ENCODE results near the gene CPNE8. TPM values are rescaled to one million over a fixed set of nuclear protein-coding genes. Genes with fewer than 3 reads are reported as not detected.

CPNE8 gene
- total RNA-seq, 1 donor from 2014 or later: 10.8 TPM

GRCh38 chr12:38907201-38907923 is 2.0 kb upstream of the CPNE8 start:
- peaks cover 14% of the 10 kb centered on the region for H3K27me3 Mint-ChIP-seq (ENCODE audit: unreplicated experiment)
- TF ChIP-seq CTCF (IDR thresholded peaks at IDR 0.05; ENCODE audit: unreplicated experiment): no peak
- no peak for DNase-seq (ENCODE audit: low spot score)
- peaks cover 9% of the 10 kb centered on the region for H3K36me3 Mint-ChIP-seq (ENCODE audit: low read depth, unreplicated experiment)
- H3K9me3 Mint-ChIP-seq (ENCODE audit: unreplicated experiment): peaks cover 3% of the 10 kb centered on the region
- peak overlapping the region; percentile 94 for H3K27ac Mint-ChIP-seq (ENCODE audit: unreplicated experiment)
- peaks cover 22% of the 10 kb centered on the region for H3K4me1 Mint-ChIP-seq (ENCODE audit: unreplicated experiment)
- peak overlapping the region; percentile 94 for H3K4me3 Mint-ChIP-seq (ENCODE audit: unreplicated experiment)

- peaks cover 9% of the 10 kb centered on the region for H3K36me3 Mint-ChIP-seq (ENCODE audit: low read depth, unreplicated experiment)
- DNase-seq (ENCODE audit: low spot score): peak; percentile 95
- H3K4me3 Mint-ChIP-seq (ENCODE audit: unreplicated experiment): peak overlapping the region; percentile 94
- peaks cover 22% of the 10 kb centered on the region for H3K4me1 Mint-ChIP-seq (ENCODE audit: unreplicated experiment)
- TF ChIP-seq CTCF (IDR thresholded peaks at IDR 0.05; ENCODE audit: unreplicated experiment): peak; percentile 77
- peak overlapping the region; percentile 94 for H3K27ac Mint-ChIP-seq (ENCODE audit: unreplicated experiment)
- peaks cover 14% of the 10 kb centered on the region for H3K27me3 Mint-ChIP-seq (ENCODE audit: unreplicated experiment)
- H3K9me3 Mint-ChIP-seq (ENCODE audit: unreplicated experiment): peaks cover 3% of the 10 kb centered on the region
Measured at GRCh38 chr12:38906482-38907200, 1.2 kb upstream of the CPNE8 start.

- H3K27ac Mint-ChIP-seq (ENCODE audit: unreplicated experiment): peak overlapping the region; percentile 91
- H3K36me3 Mint-ChIP-seq (ENCODE audit: low read depth, unreplicated experiment): peaks cover 9% of the 10 kb centered on the region
- no peak for TF ChIP-seq CTCF (IDR thresholded peaks at IDR 0.05; ENCODE audit: unreplicated experiment)
- DNase-seq (ENCODE audit: low spot score): peak; percentile 55
- H3K4me3 Mint-ChIP-seq (ENCODE audit: unreplicated experiment): peak overlapping the region; percentile 95
- peaks cover 3% of the 10 kb centered on the region for H3K9me3 Mint-ChIP-seq (ENCODE audit: unreplicated experiment)
- peaks cover 22% of the 10 kb centered on the region for H3K4me1 Mint-ChIP-seq (ENCODE audit: unreplicated experiment)
- H3K27me3 Mint-ChIP-seq (ENCODE audit: unreplicated experiment): peaks cover 14% of the 10 kb centered on the region
Measured at GRCh38 chr12:38904537-38905479, 583 bp downstream of the CPNE8 start.

DNA sequence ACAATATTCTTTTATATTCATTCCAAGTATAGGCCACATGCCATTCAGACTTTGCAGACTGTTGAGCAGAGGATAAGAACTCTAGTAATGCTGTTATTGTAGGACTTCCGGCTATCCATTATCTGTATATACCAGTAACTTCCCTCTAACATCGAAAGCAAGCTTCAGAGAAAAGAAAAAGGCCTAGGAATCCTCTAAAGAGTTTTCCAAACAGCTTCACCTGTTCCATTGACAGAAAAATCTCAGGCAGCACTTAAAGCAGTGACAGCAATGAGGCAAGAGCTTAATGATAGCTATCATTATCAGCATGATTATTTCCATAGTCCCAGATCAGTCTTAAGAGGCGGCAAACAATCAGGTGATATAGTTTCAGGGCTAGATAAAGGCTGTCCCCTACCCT is 1.8 kb downstream of the CPNE8 start:
- Mint-ChIP-seq H3K9me3 (ENCODE audit: unreplicated experiment) (peaks cover 3% of the 10 kb centered on the region), H3K27ac (ENCODE audit: unreplicated experiment) (peak overlapping the region; percentile 58), H3K4me3 (ENCODE audit: unreplicated experiment) (peak overlapping the region; percentile 95), H3K4me1 (ENCODE audit: unreplicated experiment) (peaks cover 22% of the 10 kb centered on the region), H3K36me3 (ENCODE audit: low read depth, unreplicated experiment) (peaks cover 9% of the 10 kb centered on the region), H3K27me3 (ENCODE audit: unreplicated experiment) (peaks cover 14% of the 10 kb centered on the region)
- DNase-seq (ENCODE audit: low spot score): no peak
- no peak for TF ChIP-seq CTCF (IDR thresholded peaks at IDR 0.05; ENCODE audit: unreplicated experiment)

Data from endothelial cell (in vitro differentiated cells).